GM12865 (cell line): Measurements from ENCODE around the gene ADGRV1.
"Not testable (repeated sequence)": the region's sequence is repeated elsewhere in the genome, so short reads cannot be mapped to it uniquely, and the experiment has no call there.

Source experiments
- DNase-seq: peaks from one replicate; pipeline ENCODE4 v3.0.0; 2010; ENCODE audit warnings: low read depth
- H3K4me3 ChIP-seq: 2 replicates; pipeline ENCODE4 v1.5.1; 2011; ENCODE audit warnings: mild to moderate bottlenecking, low read depth, low read length, control low read depth
- CTCF ChIP-seq: IDR thresholded peaks from 2 replicates; pipeline ENCODE4 v1.5.1; 2011; ENCODE audit warnings: low read length, control low read depth, low read depth, inconsistent platforms; ENCODE audit not compliant: insufficient read depth; ENCODE audit errors: missing control alignments

ADGRV1 gene

GRCh38 chr5:91031402-91031752 is 472.8 kb downstream of the ADGRV1 start:
- no peak for DNase-seq
- no peak for TF ChIP-seq CTCF
- H3K4me3 ChIP-seq: no peak overlapping the region

- DNase-seq: no peak
- TF ChIP-seq CTCF: no peak
- no peak overlapping the region for H3K4me3 ChIP-seq
Measured at GRCh38 chr5:91032125-91032524, 473.5 kb downstream of the ADGRV1 start.

GRCh38 chr5:91033370-91033769 is 474.8 kb downstream of the ADGRV1 start:
- DNase-seq: no peak
- no peak for TF ChIP-seq CTCF
- no peak overlapping the region for H3K4me3 ChIP-seq

GRCh38 chr5:91038180-91038808 is 479.7 kb downstream of the ADGRV1 start:
- no peak overlapping the region for H3K4me3 ChIP-seq
- DNase-seq: no peak
- no peak for TF ChIP-seq CTCF

- not testable (repeated sequence) for DNase-seq, H3K4me3 ChIP-seq
Measured at GRCh38 chr5:91041132-91041531, 482.5 kb downstream of the ADGRV1 start.

- DNase-seq: no peak
Measured at GRCh38 chr5:91042247-91042935, 483.8 kb downstream of the ADGRV1 start.

GRCh38 chr5:91042936-91043255 is 484.3 kb downstream of the ADGRV1 start:
- H3K4me3 ChIP-seq: no peak overlapping the region
- TF ChIP-seq CTCF: no peak
- no peak for DNase-seq

More at GRCh38 chr5:91042247-91042935, 483.8 kb downstream of the ADGRV1 start:
- no peak for TF ChIP-seq CTCF
- H3K4me3 ChIP-seq: no peak overlapping the region
